Peyer's patch (tissue), 4 donors: Measurements from ENCODE around the gene PPP3R1.

Experiments used
- POLR2A ChIP-seq, 2 donors: fragments of 450-650 bp; IDR thresholded peaks; one replicate each; pipeline ENCODE4 v1.5.1; 2017; ENCODE audit warnings: antibody characterized with exemption in 2 of 2, mild to moderate bottlenecking in 2 of 2, moderate library complexity in 2 of 2
- TF ChIP-seq, protein P1 (sequence below), 6 experiments: fragments of 450-650 bp in 4 of 6; fragments of 200-600 bp in 2 of 6; sonication (generic) in 1 of 6; IDR thresholded peaks; one replicate each; pipeline ENCODE4 v1.5.1; 2017 to 2019; ENCODE audit warnings: antibody characterized with exemption in 6 of 6, mild to moderate bottlenecking in 3 of 6, moderate library complexity in 1 of 6

DNA sequence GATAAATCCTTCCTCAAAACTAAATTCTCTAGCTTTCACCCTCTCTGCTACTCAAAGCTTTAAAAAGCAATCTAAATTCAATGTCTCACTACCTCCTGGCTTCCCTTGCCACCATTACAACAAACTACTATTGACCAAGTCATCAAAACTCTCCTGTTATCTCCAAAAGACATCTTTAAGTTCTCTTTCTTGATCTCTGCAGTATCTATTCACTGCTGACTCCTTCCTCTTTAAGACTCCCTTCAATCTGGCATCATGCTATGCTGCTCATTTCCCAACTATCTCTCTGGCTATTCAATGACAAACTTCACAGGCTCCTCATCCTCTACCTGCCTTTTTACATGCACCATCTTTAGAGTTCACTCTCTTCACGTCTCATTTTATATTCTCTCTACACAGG is 5.9 kb downstream of the PPP3R1 start:
- TF ChIP-seq, protein P1, sequence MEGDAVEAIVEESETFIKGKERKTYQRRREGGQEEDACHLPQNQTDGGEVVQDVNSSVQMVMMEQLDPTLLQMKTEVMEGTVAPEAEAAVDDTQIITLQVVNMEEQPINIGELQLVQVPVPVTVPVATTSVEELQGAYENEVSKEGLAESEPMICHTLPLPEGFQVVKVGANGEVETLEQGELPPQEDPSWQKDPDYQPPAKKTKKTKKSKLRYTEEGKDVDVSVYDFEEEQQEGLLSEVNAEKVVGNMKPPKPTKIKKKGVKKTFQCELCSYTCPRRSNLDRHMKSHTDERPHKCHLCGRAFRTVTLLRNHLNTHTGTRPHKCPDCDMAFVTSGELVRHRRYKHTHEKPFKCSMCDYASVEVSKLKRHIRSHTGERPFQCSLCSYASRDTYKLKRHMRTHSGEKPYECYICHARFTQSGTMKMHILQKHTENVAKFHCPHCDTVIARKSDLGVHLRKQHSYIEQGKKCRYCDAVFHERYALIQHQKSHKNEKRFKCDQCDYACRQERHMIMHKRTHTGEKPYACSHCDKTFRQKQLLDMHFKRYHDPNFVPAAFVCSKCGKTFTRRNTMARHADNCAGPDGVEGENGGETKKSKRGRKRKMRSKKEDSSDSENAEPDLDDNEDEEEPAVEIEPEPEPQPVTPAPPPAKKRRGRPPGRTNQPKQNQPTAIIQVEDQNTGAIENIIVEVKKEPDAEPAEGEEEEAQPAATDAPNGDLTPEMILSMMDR (IDR thresholded peaks at IDR 0.05), result no peak
- no peak for TF ChIP-seq POLR2A (IDR thresholded peaks at IDR 0.05)
